Mesenchymal stem cell (in vitro differentiated cells and primary cell): Measurements from ENCODE around the gene DHX16.

Source experiments
- DNase-seq: peaks from one replicate; pipeline ENCODE4 v3.0.0-alpha.2; 2013
- H2AFZ ChIP-seq: one replicate; pipeline ENCODE4 v1.6.1; 2013; ENCODE audit warnings: low read depth, mild to moderate bottlenecking, control low read depth, inconsistent platforms, low read length, moderate library complexity
- H2AK5ac ChIP-seq: 2 replicates; pipeline ENCODE4 v1.6.1; 2013; ENCODE audit warnings: low read length, moderate library complexity, mild to moderate bottlenecking, inconsistent platforms; ENCODE audit not compliant: severe bottlenecking
- H2BK120ac ChIP-seq: one replicate; pipeline ENCODE4 v1.6.1; 2013; ENCODE audit warnings: low read depth, mild to moderate bottlenecking, inconsistent platforms, low read length, moderate library complexity
- H2BK12ac ChIP-seq, 2 experiments: one replicate each; pipeline ENCODE4 v1.6.1; 2013; ENCODE audit warnings: inconsistent platforms in 2 of 2, low read length in 2 of 2, mild to moderate bottlenecking in 2 of 2, moderate library complexity in 2 of 2, control low read depth in 1 of 2
- H2BK15ac ChIP-seq: one replicate; pipeline ENCODE4 v1.6.1; 2013; ENCODE audit warnings: mild to moderate bottlenecking, low read depth, inconsistent platforms; ENCODE audit not compliant: poor library complexity, severe bottlenecking
- H2BK5ac ChIP-seq: 2 replicates; pipeline ENCODE4 v1.6.1; 2013; ENCODE audit warnings: low read depth, mild to moderate bottlenecking, low read length, control low read depth, inconsistent platforms; ENCODE audit not compliant: poor library complexity, severe bottlenecking
- H3K14ac ChIP-seq, 2 experiments: one replicate each; pipeline ENCODE4 v1.6.1; 2013; ENCODE audit warnings: inconsistent platforms in 2 of 2, low read length in 2 of 2, control low read depth in 1 of 2, mild to moderate bottlenecking in 1 of 2, moderate library complexity in 1 of 2
- H3K18ac ChIP-seq, 2 experiments: one replicate each; pipeline ENCODE4 v1.6.1; 2013; ENCODE audit warnings: inconsistent platforms in 2 of 2, low read length in 2 of 2, control low read depth in 1 of 2, low read depth in 1 of 2, mild to moderate bottlenecking in 1 of 2
- H3K23ac ChIP-seq, 2 experiments: one replicate each; pipeline ENCODE4 v1.6.1; 2013; ENCODE audit warnings: inconsistent platforms in 2 of 2, low read length in 2 of 2, mild to moderate bottlenecking in 2 of 2, moderate library complexity in 2 of 2, control low read depth in 1 of 2
- H3K27ac ChIP-seq: 2 replicates; pipeline ENCODE4 v1.5.1; 2013; ENCODE audit warnings: mild to moderate bottlenecking, moderate library complexity, low read length, control low read depth, inconsistent platforms; ENCODE audit not compliant: poor library complexity, severe bottlenecking
- H3K27me3 ChIP-seq, 2 experiments: 2 replicates each; pipeline versions ENCODE4 v1.6.1 to v1.7.0; 2013; ENCODE audit warnings: low read length in 2 of 2, mild to moderate bottlenecking in 2 of 2, moderate library complexity in 2 of 2, control low read depth in 1 of 2, inconsistent platforms in 1 of 2; ENCODE audit not compliant: control insufficient read depth in 1 of 2, insufficient read depth in 1 of 2
- H3K36me3 ChIP-seq, 2 experiments: 2 replicates each; pipeline versions ENCODE4 v1.6.1 to v1.7.0; 2013; ENCODE audit warnings: low read length in 2 of 2, control low read depth in 1 of 2, inconsistent platforms in 1 of 2, low read depth in 1 of 2, mild to moderate bottlenecking in 1 of 2; ENCODE audit not compliant: insufficient read depth in 2 of 2, control insufficient read depth in 1 of 2
- H3K4ac ChIP-seq, 2 experiments: one replicate each; pipeline ENCODE4 v1.6.1; 2013; ENCODE audit warnings: inconsistent platforms in 2 of 2, low read length in 2 of 2, mild to moderate bottlenecking in 2 of 2, moderate library complexity in 2 of 2, control low read depth in 1 of 2, low read depth in 1 of 2
- H3K4me1 ChIP-seq: 2 replicates; pipeline ENCODE4 v1.6.1; 2013; ENCODE audit warnings: low read depth, low read length, control low read depth; ENCODE audit not compliant: control insufficient read depth, insufficient read depth
- H3K4me2 ChIP-seq: 2 replicates; pipeline ENCODE4 v1.6.1; 2013; ENCODE audit warnings: low read length, mild to moderate bottlenecking, inconsistent platforms; ENCODE audit not compliant: poor library complexity, severe bottlenecking
- H3K4me3 ChIP-seq, 2 experiments: 2 replicates each; pipeline versions ENCODE4 v1.5.1 to v1.7.0; 2013; ENCODE audit warnings: low read length in 2 of 2, mild to moderate bottlenecking in 2 of 2, control low read depth in 1 of 2, low read depth in 1 of 2; ENCODE audit not compliant: insufficient read depth in 1 of 2
- H3K79me1 ChIP-seq: replicated peaks from 2 replicates; pipeline ENCODE4 v1.6.1; 2013; ENCODE audit warnings: mild to moderate bottlenecking, control low read depth, low read length, inconsistent platforms; ENCODE audit not compliant: poor library complexity, severe bottlenecking
- H3K9ac ChIP-seq: 2 replicates; pipeline ENCODE4 v1.7.0; 2013; ENCODE audit warnings: mild to moderate bottlenecking, low read length, moderate library complexity
- H3K9me3 ChIP-seq: 2 replicates; pipeline ENCODE4 v1.7.0; 2013; ENCODE audit warnings: mild to moderate bottlenecking, low read length; ENCODE audit not compliant: control insufficient read depth
- H4K8ac ChIP-seq: one replicate; pipeline ENCODE4 v1.6.1; 2013; ENCODE audit warnings: inconsistent platforms, mild to moderate bottlenecking, low read length, moderate library complexity
- H4K91ac ChIP-seq: one replicate; pipeline ENCODE4 v1.6.1; 2013; ENCODE audit warnings: mild to moderate bottlenecking, low read length, inconsistent platforms
- WGBS: methylation state at CpG from one replicate; pipeline ENCODE4 v1.1.7; 2013; ENCODE audit warnings: mixed read lengths; 5-methylcytosine and 5-hydroxymethylcytosine counted together

Gene DHX16

GRCh38 chr6:30616811-30617564 is 55.8 kb downstream of the DHX16 start, which contains the start of gene PPP1R10:
PPP1R10 (minus strand) TSS chr6:30617243; CDS start chr6:30609944, 7,299 bp downstream.
- H3K4me2 ChIP-seq, result peak within 1 kb of the TSS; percentile 80
- H2AFZ ChIP-seq, result no peak within 1 kb of the TSS
- H3K36me3 ChIP-seq, result peaks cover 13 to 45% of the 10 kb centered on the region in 2 experiments
- peak within 1 kb of the TSS; percentile 39 for H2BK5ac ChIP-seq
- H4K91ac ChIP-seq, result peak within 1 kb of the TSS; percentile 98
- peak within 1 kb of the TSS; percentile 98 for H4K8ac ChIP-seq
- peak within 1 kb of the TSS; percentile 93 for H3K27ac ChIP-seq
- H3K14ac ChIP-seq, result peak within 1 kb of the TSS; percentile 62 to 90
- no peaks in the 10 kb centered on the region for H3K9me3 ChIP-seq
- H3K79me1 ChIP-seq, result peaks cover 5% of the 10 kb centered on the region
- H2AK5ac ChIP-seq, result peak within 1 kb of the TSS; percentile 76
- WGBS, result under 1% methylated on average over 40 of the region's 40 CpGs
- DNase-seq, result peak; percentile 100
- H3K4ac ChIP-seq, result peak within 1 kb of the TSS; percentile 92 to 95
- peak within 1 kb of the TSS in 1 of 2 experiments; percentile 67 for H3K23ac ChIP-seq
- peak within 1 kb of the TSS; percentile 7 for H2BK15ac ChIP-seq
- H2BK120ac ChIP-seq, result no peak within 1 kb of the TSS
- H3K18ac ChIP-seq, result peak within 1 kb of the TSS; percentile 93 to 94
- no peaks in the 10 kb centered on the region for H3K27me3 ChIP-seq
- H2BK12ac ChIP-seq, result peak within 1 kb of the TSS in 1 of 2 experiments; percentile 59
- H3K9ac ChIP-seq, result peak within 1 kb of the TSS; percentile 100
- H3K4me3 ChIP-seq, result peak within 1 kb of the TSS; percentile 74 to 97
- peaks cover 4% of the 10 kb centered on the region for H3K4me1 ChIP-seq

- 0% methylated on average over 4 of the region's 10 CpGs for WGBS
- peak overlapping the region; percentile 93 for H3K27ac ChIP-seq
- H3K9me3 ChIP-seq, result no peaks in the 10 kb centered on the region
- H3K23ac ChIP-seq, result peak overlapping the region in 1 of 2 experiments; percentile 67
- no peak overlapping the region for H2BK15ac ChIP-seq
- peaks cover 4% of the 10 kb centered on the region for H3K4me1 ChIP-seq
- peak overlapping the region; percentile 74 to 97 for H3K4me3 ChIP-seq
- peaks cover 12 to 38% of the 10 kb centered on the region in 2 experiments for H3K36me3 ChIP-seq
- H3K9ac ChIP-seq, result peak overlapping the region; percentile 100
- no peaks in the 10 kb centered on the region for H3K27me3 ChIP-seq
- H3K18ac ChIP-seq, result peak overlapping the region; percentile 93 to 94
- peak; percentile 52 for DNase-seq
- peak overlapping the region; percentile 80 for H3K4me2 ChIP-seq
- peaks cover 5% of the 10 kb centered on the region for H3K79me1 ChIP-seq
- H2BK12ac ChIP-seq, result peak overlapping the region in 1 of 2 experiments; percentile 59
- H2AFZ ChIP-seq, result no peak overlapping the region
- H2BK5ac ChIP-seq, result peak overlapping the region; percentile 22
- H2BK120ac ChIP-seq, result no peak overlapping the region
- peak overlapping the region; percentile 98 for H4K91ac ChIP-seq
- peak overlapping the region; percentile 62 to 90 for H3K14ac ChIP-seq
- peak overlapping the region; percentile 98 for H4K8ac ChIP-seq
- H3K4ac ChIP-seq, result peak overlapping the region; percentile 71 to 95
- peak overlapping the region; percentile 76 for H2AK5ac ChIP-seq
These were observed 56.6 kb downstream of the DHX16 start for GRCh38 chr6:30615958-30616810.

- no peaks in the 10 kb centered on the region for H3K27me3 ChIP-seq
- H3K4me2 ChIP-seq, result peak overlapping the region; percentile 80
- H4K8ac ChIP-seq, result peak overlapping the region; percentile 81
- H3K9me3 ChIP-seq, result no peaks in the 10 kb centered on the region
- 1% methylated on average over 7 of the region's 10 CpGs for WGBS
- no peak overlapping the region for H3K4ac ChIP-seq
- peak overlapping the region in 1 of 2 experiments; percentile 92 for H3K18ac ChIP-seq
- peak overlapping the region; percentile 100 for H3K9ac ChIP-seq
- peak overlapping the region; percentile 93 for H3K27ac ChIP-seq
- peak; percentile 91 for DNase-seq
- peaks cover 9 to 35% of the 10 kb centered on the region in 2 experiments for H3K36me3 ChIP-seq
- H2BK5ac ChIP-seq, result no peak overlapping the region
- H3K14ac ChIP-seq, result peak overlapping the region in 1 of 2 experiments; percentile 58
- H2BK12ac ChIP-seq, result no peak overlapping the region
- H2BK15ac ChIP-seq, result no peak overlapping the region
- H3K23ac ChIP-seq, result no peak overlapping the region
- peaks cover 6% of the 10 kb centered on the region for H3K79me1 ChIP-seq
- no peak overlapping the region for H2AFZ ChIP-seq
- H2BK120ac ChIP-seq, result peak overlapping the region; percentile 64
- no peak overlapping the region for H4K91ac ChIP-seq
- H2AK5ac ChIP-seq, result peak overlapping the region; percentile 91
- peaks cover 7% of the 10 kb centered on the region for H3K4me1 ChIP-seq
- H3K4me3 ChIP-seq, result peak overlapping the region; percentile 34 to 97
These were observed 57.4 kb downstream of the DHX16 start for GRCh38 chr6:30615219-30615957.
